Measurements from ENCODE around the gene ATP10A.

The ATP10A gene, protein sequence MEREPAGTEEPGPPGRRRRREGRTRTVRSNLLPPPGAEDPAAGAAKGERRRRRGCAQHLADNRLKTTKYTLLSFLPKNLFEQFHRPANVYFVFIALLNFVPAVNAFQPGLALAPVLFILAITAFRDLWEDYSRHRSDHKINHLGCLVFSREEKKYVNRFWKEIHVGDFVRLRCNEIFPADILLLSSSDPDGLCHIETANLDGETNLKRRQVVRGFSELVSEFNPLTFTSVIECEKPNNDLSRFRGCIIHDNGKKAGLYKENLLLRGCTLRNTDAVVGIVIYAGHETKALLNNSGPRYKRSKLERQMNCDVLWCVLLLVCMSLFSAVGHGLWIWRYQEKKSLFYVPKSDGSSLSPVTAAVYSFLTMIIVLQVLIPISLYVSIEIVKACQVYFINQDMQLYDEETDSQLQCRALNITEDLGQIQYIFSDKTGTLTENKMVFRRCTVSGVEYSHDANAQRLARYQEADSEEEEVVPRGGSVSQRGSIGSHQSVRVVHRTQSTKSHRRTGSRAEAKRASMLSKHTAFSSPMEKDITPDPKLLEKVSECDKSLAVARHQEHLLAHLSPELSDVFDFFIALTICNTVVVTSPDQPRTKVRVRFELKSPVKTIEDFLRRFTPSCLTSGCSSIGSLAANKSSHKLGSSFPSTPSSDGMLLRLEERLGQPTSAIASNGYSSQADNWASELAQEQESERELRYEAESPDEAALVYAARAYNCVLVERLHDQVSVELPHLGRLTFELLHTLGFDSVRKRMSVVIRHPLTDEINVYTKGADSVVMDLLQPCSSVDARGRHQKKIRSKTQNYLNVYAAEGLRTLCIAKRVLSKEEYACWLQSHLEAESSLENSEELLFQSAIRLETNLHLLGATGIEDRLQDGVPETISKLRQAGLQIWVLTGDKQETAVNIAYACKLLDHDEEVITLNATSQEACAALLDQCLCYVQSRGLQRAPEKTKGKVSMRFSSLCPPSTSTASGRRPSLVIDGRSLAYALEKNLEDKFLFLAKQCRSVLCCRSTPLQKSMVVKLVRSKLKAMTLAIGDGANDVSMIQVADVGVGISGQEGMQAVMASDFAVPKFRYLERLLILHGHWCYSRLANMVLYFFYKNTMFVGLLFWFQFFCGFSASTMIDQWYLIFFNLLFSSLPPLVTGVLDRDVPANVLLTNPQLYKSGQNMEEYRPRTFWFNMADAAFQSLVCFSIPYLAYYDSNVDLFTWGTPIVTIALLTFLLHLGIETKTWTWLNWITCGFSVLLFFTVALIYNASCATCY (N-terminal part only)

DNA sequence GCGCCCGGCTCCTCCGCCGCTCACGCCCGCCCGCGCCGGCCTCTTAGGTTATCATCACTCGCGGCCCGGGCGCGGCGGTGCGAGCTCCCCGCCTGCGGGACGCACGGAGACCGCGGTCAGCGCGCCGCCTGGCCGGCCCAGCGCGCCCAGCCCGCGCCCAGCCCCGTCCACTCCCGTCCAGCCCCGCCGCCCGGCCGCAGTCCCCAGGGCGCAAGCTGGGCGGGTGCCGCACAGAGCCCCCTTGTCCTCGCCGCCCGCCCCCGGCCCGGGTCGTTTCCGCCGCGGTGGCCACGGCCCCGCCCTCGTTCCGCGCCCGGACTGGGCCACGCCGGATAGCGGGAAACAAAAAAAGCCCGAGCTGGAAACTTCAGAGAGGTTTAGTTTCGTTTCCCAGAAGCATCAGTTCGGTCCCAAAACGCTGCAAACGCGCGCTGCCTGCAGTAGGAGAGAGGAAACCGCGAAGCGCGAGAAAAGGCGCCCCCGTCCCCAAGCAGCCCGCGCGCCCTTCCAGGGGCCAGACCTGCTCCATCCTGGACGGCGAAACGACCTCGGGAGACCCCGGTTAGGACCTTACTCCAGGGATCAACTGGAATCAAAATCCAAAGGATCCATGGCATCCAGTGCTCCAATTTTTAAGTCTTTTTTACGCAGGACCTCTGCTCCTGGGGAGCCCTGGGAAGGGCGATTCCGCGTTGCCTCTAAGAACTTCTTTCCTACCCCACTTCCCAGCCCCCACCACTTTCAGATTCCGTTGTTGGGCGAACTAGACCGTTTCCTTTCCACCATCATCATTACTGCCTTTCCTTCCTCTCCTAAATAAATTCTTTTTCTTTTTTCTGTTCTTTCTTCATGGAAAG is at the start of gene ATP10A:
ATP10A (minus strand) TSS at position 217 of the 857 bp plus-strand sequence. CDS start 231 bp downstream, outside the sequence.
- no peaks in the 10 kb centered on the region for H3K27me3 Mint-ChIP-seq
- peak within 1 kb of the TSS; percentile 80 for H3K4me3 Mint-ChIP-seq
- peaks cover 26% of the 10 kb centered on the region for H3K4me1 Mint-ChIP-seq
- no peak for ATAC-seq (replicated peaks; ENCODE audit: extremely low read depth, poor library complexity, severe bottlenecking)
- H3K9me3 Mint-ChIP-seq = no peaks in the 10 kb centered on the region
- peaks cover 3% of the 10 kb centered on the region for H3K36me3 Mint-ChIP-seq (ENCODE audit: insufficient read depth)
- H3K27ac Mint-ChIP-seq (ENCODE audit: low read depth) = peak within 1 kb of the TSS; percentile 12
- no peak for DNase-seq (ENCODE audit: low spot score in 2 of 2)

DNA sequence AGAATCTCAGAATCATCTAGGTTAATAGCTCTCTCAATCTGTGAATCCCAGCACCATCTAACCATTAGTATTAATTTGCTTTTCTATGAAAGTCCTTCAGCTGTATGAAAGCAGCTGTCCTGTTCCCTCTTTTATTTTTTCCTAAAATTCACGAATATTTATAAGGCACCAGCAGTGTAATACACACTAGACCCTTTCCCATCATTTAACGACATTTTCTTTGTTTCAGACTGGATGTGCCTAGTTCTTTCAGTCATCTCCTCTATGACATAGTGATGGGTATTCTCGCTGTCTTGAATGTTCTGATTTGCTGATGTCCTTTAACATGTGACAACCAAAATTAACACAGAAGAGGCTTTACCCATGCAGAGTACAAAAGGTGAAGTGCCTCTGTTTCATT is 48.9 kb upstream of the ATP10A start:
- Mint-ChIP-seq H3K9me3 (no peaks in the 10 kb centered on the region), H3K36me3 (ENCODE audit: insufficient read depth) (peaks cover 2% of the 10 kb centered on the region), H3K4me3 (no peak overlapping the region), H3K27me3 (no peaks in the 10 kb centered on the region), H3K4me1 (no peaks in the 10 kb centered on the region), H3K27ac (ENCODE audit: low read depth) (no peak overlapping the region)
- ATAC-seq (replicated peaks; ENCODE audit: extremely low read depth, poor library complexity, severe bottlenecking) (no peak), DNase-seq (ENCODE audit: low spot score in 2 of 2) (no peak)

DNA sequence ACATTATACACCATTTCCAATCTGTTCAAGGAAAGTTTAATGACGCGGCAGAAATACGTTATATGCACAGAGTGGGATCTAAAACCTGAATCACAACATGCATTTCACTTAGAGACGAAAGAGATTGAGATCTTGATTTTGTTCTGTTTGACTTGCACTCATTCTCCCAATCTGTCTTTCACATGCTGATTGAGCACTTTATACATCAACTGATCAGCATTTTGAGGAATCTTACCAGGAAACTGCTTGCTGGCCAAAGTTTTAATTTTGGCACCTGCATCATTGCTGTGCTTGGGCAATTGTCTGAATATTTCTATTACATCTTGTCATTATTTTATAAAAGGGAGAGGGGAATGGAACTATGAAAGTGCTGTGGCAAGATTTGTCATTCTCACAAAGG is 47.7 kb upstream of the ATP10A start:
- DNase-seq (ENCODE audit: low spot score in 2 of 2) (no peak), ATAC-seq (replicated peaks; ENCODE audit: extremely low read depth, poor library complexity, severe bottlenecking) (no peak)
- H3K4me1 Mint-ChIP-seq = no peaks in the 10 kb centered on the region
- H3K36me3 Mint-ChIP-seq (ENCODE audit: insufficient read depth) = no peaks in the 10 kb centered on the region
- H3K9me3 Mint-ChIP-seq = no peaks in the 10 kb centered on the region
- no peak overlapping the region for H3K4me3 Mint-ChIP-seq
- H3K27ac Mint-ChIP-seq (ENCODE audit: low read depth) = no peak overlapping the region
- H3K27me3 Mint-ChIP-seq = no peaks in the 10 kb centered on the region

DNA sequence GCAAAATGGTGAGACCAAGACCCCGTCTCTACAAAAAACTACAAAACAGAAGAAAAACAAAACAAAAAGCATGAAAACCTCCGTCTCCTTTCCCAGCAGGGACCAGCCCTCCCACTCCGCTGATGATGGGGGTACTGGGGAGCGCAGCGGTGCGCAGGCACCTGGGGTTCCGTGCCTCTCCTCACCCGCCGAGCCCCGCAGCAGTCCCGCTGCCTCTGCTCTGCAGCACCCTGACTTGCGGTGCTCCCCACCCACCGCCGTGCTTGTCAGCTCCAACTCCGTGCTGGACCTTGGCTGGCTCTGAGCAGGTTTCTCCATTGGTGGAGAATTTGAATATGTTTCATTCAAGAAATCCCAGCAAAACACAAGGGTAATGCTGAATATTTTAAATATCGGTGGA is 46.7 kb upstream of the ATP10A start:
- Mint-ChIP-seq H3K36me3 (ENCODE audit: insufficient read depth) (no peaks in the 10 kb centered on the region), H3K4me3 (no peak overlapping the region), H3K27me3 (no peaks in the 10 kb centered on the region), H3K4me1 (no peaks in the 10 kb centered on the region), H3K9me3 (no peaks in the 10 kb centered on the region), H3K27ac (ENCODE audit: low read depth) (no peak overlapping the region)
- DNase-seq (ENCODE audit: low spot score in 2 of 2) = no peak
- no peak for ATAC-seq (replicated peaks; ENCODE audit: extremely low read depth, poor library complexity, severe bottlenecking)

DNA sequence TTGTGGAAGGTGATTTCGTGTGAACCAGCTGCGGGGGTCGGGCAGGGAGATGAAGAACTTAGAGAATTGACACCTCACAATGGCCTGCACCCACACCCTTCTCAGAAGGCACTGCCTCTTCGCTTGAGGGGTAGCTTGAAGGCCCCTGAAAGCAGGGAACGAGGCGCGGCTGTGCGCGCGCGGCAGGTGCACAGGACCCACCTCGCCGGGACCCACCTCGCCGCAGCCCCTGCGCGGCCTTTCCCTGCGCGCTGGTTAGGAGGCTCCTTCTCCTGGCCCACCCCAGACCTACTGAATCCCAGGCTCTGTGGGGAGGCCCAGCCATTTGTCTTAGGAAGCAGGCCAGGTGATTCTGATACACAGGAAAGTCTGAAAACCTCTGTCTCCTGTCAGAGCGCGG is 46.2 kb upstream of the ATP10A start:
- Mint-ChIP-seq H3K36me3 (ENCODE audit: insufficient read depth) (no peaks in the 10 kb centered on the region), H3K27me3 (no peaks in the 10 kb centered on the region), H3K9me3 (no peaks in the 10 kb centered on the region), H3K4me3 (no peak overlapping the region), H3K27ac (ENCODE audit: low read depth) (no peak overlapping the region), H3K4me1 (no peaks in the 10 kb centered on the region)
- ATAC-seq (replicated peaks; ENCODE audit: extremely low read depth, poor library complexity, severe bottlenecking) (no peak), DNase-seq (ENCODE audit: low spot score in 2 of 2) (no peak)

DNA sequence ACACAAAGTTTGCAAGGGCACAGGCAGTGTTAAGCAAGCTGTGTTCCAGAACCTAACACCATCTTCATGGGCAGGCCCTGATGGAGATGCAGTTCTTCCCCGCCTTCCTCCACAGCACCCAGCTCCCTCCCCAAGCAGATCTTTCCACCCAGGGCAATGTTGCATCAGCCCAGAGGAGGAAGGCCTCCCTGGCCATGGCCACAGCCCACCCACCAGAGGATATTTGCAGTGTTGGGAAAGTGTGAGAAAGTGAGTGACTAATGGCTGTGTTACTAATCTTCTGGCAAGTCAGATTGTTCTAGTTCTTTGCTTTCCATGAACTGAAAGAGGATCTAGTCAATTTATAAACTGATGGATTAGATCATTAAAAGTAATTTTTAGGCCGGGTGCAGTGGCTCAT is 42.0 kb upstream of the ATP10A start:
- no peak overlapping the region for H3K4me3 Mint-ChIP-seq
- no peaks in the 10 kb centered on the region for H3K36me3 Mint-ChIP-seq (ENCODE audit: insufficient read depth)
- no peaks in the 10 kb centered on the region for H3K9me3 Mint-ChIP-seq
- H3K4me1 Mint-ChIP-seq = peaks cover 8% of the 10 kb centered on the region
- no peak overlapping the region for H3K27ac Mint-ChIP-seq (ENCODE audit: low read depth)
- ATAC-seq (replicated peaks; ENCODE audit: extremely low read depth, poor library complexity, severe bottlenecking) (no peak), DNase-seq (ENCODE audit: low spot score in 2 of 2) (no peak)
- H3K27me3 Mint-ChIP-seq = no peaks in the 10 kb centered on the region

DNA sequence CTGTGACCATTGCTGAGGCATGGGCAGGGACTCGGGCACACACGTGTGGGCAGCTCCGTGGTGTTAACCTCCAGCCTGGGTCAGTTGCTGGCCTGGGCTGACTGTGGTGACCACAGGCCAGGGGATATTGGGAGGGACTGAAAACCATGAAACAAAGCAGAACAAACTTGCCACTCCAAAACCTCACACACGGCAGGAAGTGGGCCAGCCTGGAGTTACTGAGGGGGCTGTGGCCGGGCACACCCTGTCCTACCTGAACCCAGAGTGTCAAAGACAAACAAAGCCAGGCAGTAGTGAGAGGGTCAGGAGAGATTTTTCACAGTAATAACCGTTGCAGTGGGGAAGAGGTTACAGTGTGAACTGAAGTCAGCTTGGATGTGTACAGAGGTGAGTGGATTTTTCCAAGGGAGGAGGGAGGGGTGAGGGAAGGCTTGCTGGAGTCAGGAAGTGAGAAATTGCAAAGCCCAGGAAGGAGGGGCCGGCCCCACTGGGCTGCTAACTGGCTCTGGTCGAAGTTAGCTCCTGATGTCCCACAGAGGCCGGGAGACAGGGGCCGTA is 40.0 kb upstream of the ATP10A start:
- no peak for DNase-seq (ENCODE audit: low spot score in 2 of 2)
- Mint-ChIP-seq H3K4me1 (peaks cover 8% of the 10 kb centered on the region), H3K4me3 (no peak overlapping the region), H3K27ac (ENCODE audit: low read depth) (no peak overlapping the region), H3K27me3 (no peaks in the 10 kb centered on the region), H3K36me3 (ENCODE audit: insufficient read depth) (no peaks in the 10 kb centered on the region), H3K9me3 (no peaks in the 10 kb centered on the region)
- no peak for ATAC-seq (replicated peaks; ENCODE audit: extremely low read depth, poor library complexity, severe bottlenecking)

DNA sequence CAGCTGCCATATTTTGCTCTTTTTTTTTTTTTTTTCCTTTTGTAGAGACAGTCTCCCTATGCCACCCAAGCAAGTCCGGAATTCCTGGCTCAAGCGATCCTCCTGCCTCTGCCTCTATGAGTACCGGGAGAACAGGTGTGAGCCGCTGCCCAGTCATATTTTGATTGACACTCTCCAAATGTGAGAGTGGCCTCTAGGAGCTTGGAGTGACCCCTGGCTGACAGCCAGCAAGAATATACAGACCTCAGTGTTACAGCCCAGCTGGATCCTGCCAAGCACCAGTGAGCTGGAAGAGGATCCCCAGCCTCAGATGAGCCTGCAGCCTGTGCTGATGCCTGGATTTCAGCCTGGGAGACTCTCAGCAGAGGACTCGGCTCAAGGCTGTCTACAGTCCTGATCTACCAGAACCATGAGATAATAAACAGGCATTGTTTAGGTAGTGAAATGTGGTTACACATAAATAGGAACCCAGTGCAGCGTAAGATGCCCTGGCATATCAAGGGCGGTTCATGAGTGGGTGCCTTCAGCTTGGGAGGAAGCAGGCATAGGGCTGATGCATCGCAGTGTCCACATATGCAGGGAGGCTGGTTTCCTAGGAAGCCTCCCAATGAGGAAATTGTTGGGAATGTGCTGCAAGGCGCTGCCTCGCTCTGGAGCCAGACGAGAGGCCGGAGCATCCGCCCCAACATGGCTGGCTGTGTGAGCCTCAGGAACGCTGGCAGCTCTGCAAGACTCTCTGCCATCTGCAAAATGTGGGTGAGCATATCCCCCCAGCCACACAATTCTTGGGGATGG is 38.9 kb upstream of the ATP10A start:
- ATAC-seq (replicated peaks; ENCODE audit: extremely low read depth, poor library complexity, severe bottlenecking) (no peak), DNase-seq (ENCODE audit: low spot score in 2 of 2) (no peak)
- Mint-ChIP-seq H3K9me3 (no peaks in the 10 kb centered on the region), H3K27me3 (no peaks in the 10 kb centered on the region), H3K36me3 (ENCODE audit: insufficient read depth) (no peaks in the 10 kb centered on the region), H3K27ac (ENCODE audit: low read depth) (no peak overlapping the region), H3K4me3 (no peak overlapping the region), H3K4me1 (peaks cover 8% of the 10 kb centered on the region)

DNA sequence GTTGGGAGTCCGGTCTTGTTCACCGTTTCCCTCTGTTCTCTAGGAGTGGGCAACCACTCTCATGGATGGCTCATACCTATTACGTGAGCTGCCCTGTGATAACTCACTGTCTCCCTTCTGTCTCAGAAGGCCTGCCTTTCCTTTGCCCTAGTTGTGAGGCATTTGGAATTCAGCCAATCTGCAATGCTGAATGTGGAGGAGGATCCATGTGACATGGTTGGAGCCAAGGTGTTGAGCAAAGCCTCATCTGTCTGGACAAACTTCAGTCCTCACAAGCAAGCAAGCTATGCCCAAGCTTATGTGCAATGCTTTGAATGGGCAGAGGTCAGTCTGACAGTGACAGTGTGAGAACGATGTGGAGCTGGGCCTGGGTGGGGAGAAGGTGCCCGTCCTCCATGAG is 37.8 kb upstream of the ATP10A start:
- H3K36me3 Mint-ChIP-seq (ENCODE audit: insufficient read depth) = no peaks in the 10 kb centered on the region
- ATAC-seq (replicated peaks; ENCODE audit: extremely low read depth, poor library complexity, severe bottlenecking) = no peak
- peaks cover 8% of the 10 kb centered on the region for H3K4me1 Mint-ChIP-seq
- H3K4me3 Mint-ChIP-seq = no peak overlapping the region
- H3K9me3 Mint-ChIP-seq = no peaks in the 10 kb centered on the region
- H3K27ac Mint-ChIP-seq (ENCODE audit: low read depth) = no peak overlapping the region
- no peak for DNase-seq (ENCODE audit: low spot score in 2 of 2)
- H3K27me3 Mint-ChIP-seq = no peaks in the 10 kb centered on the region

DNA sequence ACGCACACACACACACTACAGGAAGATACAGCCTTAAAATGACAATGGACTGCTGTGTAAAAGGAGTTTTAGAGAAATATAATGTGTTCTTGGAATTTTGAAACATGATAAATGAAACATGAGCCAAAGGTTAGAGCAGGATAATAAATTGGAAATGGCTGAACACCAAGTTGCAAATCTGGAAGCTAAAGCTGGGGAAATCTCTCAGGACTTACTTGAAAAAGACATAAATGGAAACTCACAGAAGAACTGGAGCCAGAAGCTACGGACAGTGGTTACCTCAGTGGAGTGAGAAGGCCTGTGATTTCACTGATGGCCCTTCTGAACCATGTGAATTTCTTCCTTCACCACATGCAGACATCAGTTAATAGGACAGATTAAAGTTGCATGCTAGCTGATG is 37.3 kb upstream of the ATP10A start:
- Mint-ChIP-seq H3K27ac (ENCODE audit: low read depth) (no peak overlapping the region), H3K4me3 (no peak overlapping the region), H3K27me3 (no peaks in the 10 kb centered on the region), H3K4me1 (peaks cover 8% of the 10 kb centered on the region), H3K36me3 (ENCODE audit: insufficient read depth) (no peaks in the 10 kb centered on the region), H3K9me3 (no peaks in the 10 kb centered on the region)
- ATAC-seq (replicated peaks; ENCODE audit: extremely low read depth, poor library complexity, severe bottlenecking) (no peak), DNase-seq (ENCODE audit: low spot score in 2 of 2) (no peak)

DNA sequence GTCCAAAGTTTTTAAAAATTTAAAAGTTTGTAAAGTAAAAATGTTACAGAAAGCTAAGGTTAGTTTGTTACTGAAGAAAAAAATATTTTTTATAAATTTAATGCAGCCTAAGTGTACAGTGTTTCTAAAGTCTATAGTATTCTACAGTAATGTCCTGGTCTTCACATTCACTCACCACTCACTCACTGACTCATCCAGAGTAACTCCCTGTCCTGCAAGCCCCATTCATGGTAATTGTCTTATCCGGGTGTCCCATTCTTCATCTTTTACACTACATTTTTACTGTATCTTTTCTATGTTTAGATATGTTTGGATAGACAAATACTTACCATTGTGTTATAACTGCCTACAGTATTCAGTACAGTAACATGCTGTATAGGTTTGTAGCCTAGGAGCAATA is 36.7 kb upstream of the ATP10A start:
- no peaks in the 10 kb centered on the region for H3K27me3 Mint-ChIP-seq
- no peaks in the 10 kb centered on the region for H3K36me3 Mint-ChIP-seq (ENCODE audit: insufficient read depth)
- H3K4me3 Mint-ChIP-seq = no peak overlapping the region
- no peaks in the 10 kb centered on the region for H3K9me3 Mint-ChIP-seq
- DNase-seq (ENCODE audit: low spot score in 2 of 2) (no peak), ATAC-seq (replicated peaks; ENCODE audit: extremely low read depth, poor library complexity, severe bottlenecking) (no peak)
- H3K27ac Mint-ChIP-seq (ENCODE audit: low read depth) = no peak overlapping the region
- peaks cover 8% of the 10 kb centered on the region for H3K4me1 Mint-ChIP-seq

Measured in central memory CD8-positive, alpha-beta T cell (primary cell).